ENCODE results near the gene LAMC1. TPM values are rescaled to one million over a fixed set of nuclear protein-coding genes. Genes with fewer than 3 reads are reported as not detected.

The LAMC1 gene
- total RNA-seq, 1 donor from 2014 or later, result 240 TPM

- peak in 1 of 2 donors; percentile 32 for DNase-seq (ENCODE audit: low read depth in 2 of 2)
Measured at GRCh38 chr1:183188240-183188639, 165.0 kb downstream of the LAMC1 start.

GRCh38 chr1:183191833-183192232, 168.6 kb downstream of the LAMC1 start:
- DNase-seq (ENCODE audit: low read depth in 2 of 2), result peak in 1 of 2 donors; percentile 80

- no peak for DNase-seq (ENCODE audit: low read depth in 2 of 2)
Measured at GRCh38 chr1:183193963-183194525, 170.8 kb downstream of the LAMC1 start.

- no peak for DNase-seq (ENCODE audit: low read depth in 2 of 2)
Measured at GRCh38 chr1:183194527-183195141, 171.4 kb downstream of the LAMC1 start.

DNA sequence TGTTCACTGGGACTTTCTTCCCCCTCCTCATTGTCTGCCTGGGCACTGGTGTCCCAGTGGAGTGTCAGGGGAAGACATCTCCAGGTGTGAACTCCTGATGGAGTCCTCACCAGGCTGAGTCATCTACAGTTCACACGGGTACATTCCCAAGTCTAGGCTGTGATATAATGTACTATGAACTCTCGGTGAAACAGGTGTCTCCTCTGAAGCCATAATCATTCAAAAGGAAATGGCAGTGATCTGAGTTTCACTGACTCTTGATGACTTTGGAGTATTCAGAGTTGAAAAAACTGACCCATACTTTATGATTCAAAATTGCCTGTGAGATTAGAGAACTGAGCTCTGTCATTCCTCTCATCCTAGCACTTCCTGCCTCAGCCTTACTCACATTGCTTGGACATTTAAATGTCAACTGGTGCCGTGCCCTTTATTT, 171.9 kb downstream of the LAMC1 start:
- DNase-seq (ENCODE audit: low read depth in 2 of 2), result peak; percentile 17 to 83

Other genes starting within 250 kb of the LAMC1 start
- 1.6 and 3.1 TPM in 2 replicates for gene NPL, start 233.6 kb upstream of the LAMC1 start, total RNA-seq
- gene DHX9, start 184.1 kb upstream of the LAMC1 start, total RNA-seq, result 139 and 159 TPM in 2 replicates
- gene SHCBP1L, start 70.3 kb upstream of the LAMC1 start, total RNA-seq, result not detected in 2 replicates
- gene LAMC2, start 162.8 kb downstream of the LAMC1 start, total RNA-seq, result 1.1 and 3.0 TPM in 2 replicates

Measured in lung microvascular endothelial cell (primary cell).